Measurements from ENCODE around the gene KLHL4.
A peak's percentile ranks its signal among the peaks of the same experiment; 100 is the strongest.

Gene KLHL4

DNA sequence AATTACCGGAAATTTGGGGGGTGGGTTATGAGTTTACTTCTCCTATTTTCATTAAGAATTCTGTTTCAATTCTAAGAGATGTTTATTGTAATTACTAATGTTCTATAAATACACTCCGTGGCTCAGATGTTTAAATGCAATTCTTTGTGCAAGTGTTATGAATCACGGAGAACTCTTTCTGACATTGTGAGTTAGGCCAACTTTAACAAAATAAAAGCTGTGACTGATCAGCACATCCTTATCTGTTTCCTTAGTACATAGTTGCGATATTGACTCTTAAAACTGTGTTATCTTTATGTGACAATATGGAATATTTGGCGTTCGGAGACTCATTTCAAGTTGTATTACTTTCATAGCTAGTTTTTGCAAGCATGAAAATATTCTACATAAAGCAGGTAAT lies 902 bp downstream of the KLHL4 start:
- Histone ChIP-seq H3K27ac (no peak overlapping the region), H3K4me3 (peak overlapping the region; percentile 60)
- TF ChIP-seq, protein P1, sequence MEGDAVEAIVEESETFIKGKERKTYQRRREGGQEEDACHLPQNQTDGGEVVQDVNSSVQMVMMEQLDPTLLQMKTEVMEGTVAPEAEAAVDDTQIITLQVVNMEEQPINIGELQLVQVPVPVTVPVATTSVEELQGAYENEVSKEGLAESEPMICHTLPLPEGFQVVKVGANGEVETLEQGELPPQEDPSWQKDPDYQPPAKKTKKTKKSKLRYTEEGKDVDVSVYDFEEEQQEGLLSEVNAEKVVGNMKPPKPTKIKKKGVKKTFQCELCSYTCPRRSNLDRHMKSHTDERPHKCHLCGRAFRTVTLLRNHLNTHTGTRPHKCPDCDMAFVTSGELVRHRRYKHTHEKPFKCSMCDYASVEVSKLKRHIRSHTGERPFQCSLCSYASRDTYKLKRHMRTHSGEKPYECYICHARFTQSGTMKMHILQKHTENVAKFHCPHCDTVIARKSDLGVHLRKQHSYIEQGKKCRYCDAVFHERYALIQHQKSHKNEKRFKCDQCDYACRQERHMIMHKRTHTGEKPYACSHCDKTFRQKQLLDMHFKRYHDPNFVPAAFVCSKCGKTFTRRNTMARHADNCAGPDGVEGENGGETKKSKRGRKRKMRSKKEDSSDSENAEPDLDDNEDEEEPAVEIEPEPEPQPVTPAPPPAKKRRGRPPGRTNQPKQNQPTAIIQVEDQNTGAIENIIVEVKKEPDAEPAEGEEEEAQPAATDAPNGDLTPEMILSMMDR (IDR thresholded peaks at IDR 0.05): no peak
- DNase-seq (ENCODE audit: low spot score): no peak

DNA sequence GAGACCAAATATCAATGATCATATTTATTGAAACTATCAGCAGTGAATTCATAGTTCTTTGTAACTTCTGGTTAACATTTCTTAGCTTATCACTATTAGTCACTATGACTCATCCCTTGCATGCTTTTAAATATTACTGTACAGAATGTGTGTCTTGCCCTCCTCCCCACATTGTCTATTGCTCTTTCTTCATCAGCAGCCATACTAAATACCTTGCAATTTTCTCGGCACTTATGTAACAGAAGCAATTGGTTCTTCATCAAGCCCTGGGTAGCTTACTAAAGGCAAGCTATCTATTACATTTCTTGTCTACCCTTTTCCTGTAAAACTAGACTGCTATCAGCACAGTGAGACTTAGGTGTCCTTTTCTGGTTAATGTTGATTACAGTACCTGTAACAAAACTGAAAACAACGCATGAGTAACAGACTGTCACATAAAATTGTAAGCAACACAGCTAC lies 8.2 kb downstream of the KLHL4 start:
- no peak overlapping the region for H3K27ac ChIP-seq
- no peak overlapping the region for H3K4me3 ChIP-seq
- DNase-seq (ENCODE audit: low spot score): no peak
- TF ChIP-seq, protein P1 (IDR thresholded peaks at IDR 0.05): no peak

DNA sequence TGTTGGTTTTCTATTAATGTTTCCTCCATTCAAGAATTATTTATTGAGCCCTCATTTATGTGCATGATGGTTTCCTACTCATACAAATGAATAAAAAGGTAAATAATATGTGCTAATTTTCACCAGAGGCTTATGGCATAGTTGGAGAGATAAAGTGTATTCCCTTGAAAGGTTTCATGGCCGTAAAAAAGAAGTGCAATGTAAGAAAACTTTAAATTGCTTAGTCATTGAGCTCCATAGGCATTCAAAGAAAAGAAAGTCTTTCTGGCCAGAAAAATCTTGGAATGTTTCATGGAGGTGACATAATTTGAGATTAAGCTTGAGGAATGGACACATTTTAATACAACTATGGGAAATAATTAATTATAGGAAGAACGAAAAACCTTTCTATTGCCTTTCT lies 8.7 kb downstream of the KLHL4 start:
- no peak overlapping the region for H3K4me3 ChIP-seq
- H3K27ac ChIP-seq: no peak overlapping the region
- TF ChIP-seq, protein P1 (IDR thresholded peaks at IDR 0.05): no peak
- no peak for DNase-seq (ENCODE audit: low spot score)

DNA sequence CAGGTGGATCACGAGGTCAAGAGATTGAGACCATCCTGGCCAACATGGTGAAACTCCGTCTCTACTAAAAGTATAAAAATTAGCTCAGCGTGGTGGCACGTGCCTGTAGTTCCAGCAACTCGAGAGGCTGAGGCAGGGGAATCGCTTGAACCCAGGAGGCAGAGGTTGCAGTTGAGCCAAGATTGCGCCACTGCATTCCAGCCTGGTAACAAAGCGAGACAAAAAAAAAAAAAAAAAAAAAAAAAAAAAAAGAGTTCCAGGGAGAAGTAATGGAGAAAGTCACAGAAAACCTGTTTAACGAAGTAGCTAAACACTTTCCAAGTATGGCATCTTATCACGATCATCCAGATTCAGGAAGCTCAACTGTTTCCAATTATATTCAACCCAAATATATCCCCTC lies 10.9 kb downstream of the KLHL4 start:
- TF ChIP-seq, protein P1 (IDR thresholded peaks at IDR 0.05): no peak
- no peak overlapping the region for H3K4me3 ChIP-seq
- DNase-seq (ENCODE audit: low spot score): no peak
- H3K27ac ChIP-seq: no peak overlapping the region

DNA sequence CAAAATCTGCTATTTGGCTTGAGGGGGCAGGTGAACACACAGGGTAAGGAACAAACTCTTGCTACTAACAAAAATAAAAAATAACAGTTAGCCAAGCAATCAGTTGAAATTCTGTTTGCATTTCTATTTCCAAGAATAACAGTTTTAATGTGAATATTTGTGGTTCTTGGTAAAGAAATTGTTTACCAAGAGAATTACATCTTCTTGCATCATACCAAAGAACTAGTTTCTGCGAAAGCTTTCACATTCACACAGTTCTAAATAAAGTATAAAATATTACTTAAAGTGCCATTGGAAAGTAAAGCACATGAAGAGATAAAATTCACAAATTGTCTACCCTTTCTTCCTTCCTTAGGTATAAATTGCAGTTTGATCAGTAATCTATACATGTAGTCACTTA lies 54.4 kb downstream of the KLHL4 start:
- DNase-seq (ENCODE audit: low spot score): no peak
- TF ChIP-seq, protein P1 (IDR thresholded peaks at IDR 0.05): no peak
- Histone ChIP-seq H3K27ac (no peak overlapping the region), H3K4me3 (no peak overlapping the region)

DNA sequence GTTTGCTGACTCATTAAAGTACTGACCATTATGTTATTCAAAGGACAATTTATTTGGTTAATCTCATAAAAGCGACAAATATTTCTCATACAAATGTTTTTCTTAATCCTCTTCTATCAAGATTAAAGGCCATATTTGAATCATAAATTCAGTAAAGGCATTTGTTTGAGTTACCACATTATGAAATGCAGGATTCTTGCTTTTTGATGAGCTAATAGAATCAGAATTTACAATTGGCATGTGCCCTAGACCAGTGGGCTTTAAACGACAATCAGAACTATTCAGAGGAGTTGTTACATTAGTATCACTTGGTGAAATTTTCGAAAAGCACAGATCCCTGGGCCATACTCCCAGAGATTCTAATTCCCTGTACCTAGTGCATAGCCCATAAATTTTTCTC lies 55.3 kb downstream of the KLHL4 start:
- Histone ChIP-seq H3K27ac (no peak overlapping the region), H3K4me3 (no peak overlapping the region)
- TF ChIP-seq, protein P1 (IDR thresholded peaks at IDR 0.05): no peak
- no peak for DNase-seq (ENCODE audit: low spot score)

DNA sequence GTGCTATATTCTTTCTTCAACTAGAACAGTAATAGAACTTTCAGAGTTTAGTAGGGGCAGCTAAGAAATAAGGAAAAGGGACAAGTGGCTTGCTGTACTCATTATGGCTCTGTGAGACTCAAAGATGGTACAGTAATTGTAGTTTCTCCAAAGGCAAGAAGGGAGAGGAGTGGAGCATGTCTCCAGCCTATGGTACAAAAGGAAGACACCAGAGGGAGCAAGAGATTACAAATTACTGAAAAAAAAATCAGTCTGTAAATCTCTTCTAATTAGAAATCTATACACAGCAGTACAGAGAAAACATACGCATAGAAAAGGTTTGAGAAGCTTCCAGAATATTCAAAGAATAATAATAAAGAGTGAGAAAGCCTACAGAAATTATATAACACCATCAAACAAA lies 61.4 kb downstream of the KLHL4 start:
- TF ChIP-seq, protein P1 (IDR thresholded peaks at IDR 0.05): no peak
- H3K27ac ChIP-seq: no peak overlapping the region
- no peak overlapping the region for H3K4me3 ChIP-seq
- no peak for DNase-seq (ENCODE audit: low spot score)
